Fibroblast of lung (primary cell): ENCODE measurements around the gene NUP155. TPM values are rescaled to one million over a fixed set of nuclear protein-coding genes. Genes with fewer than 3 reads are reported as not detected.
"Not testable (repeated sequence)": the region's sequence is repeated elsewhere in the genome, so short reads cannot be mapped to it uniquely, and the experiment has no call there.

Experiments
- DNase-seq, 2 donors: peaks; one replicate each; pipeline versions ENCODE4 v3.0.0 to v3.0.0-alpha.2; 2010; ENCODE audit warnings: low read depth in 2 of 2
- H2AFZ ChIP-seq: 2 replicates; pipeline ENCODE4 v1.5.1; 2012; ENCODE audit warnings: low read length, control low read depth, inconsistent platforms
- H3K27ac ChIP-seq: 2 replicates; pipeline ENCODE4 v1.5.1; 2011; ENCODE audit warnings: low read length, control low read depth; ENCODE audit not compliant: insufficient read depth
- H3K27me3 ChIP-seq: 2 replicates; pipeline ENCODE4 v1.5.1; 2011; ENCODE audit warnings: mild to moderate bottlenecking, low read length; ENCODE audit not compliant: control insufficient read depth, insufficient read depth
- H3K36me3 ChIP-seq: 2 replicates; pipeline ENCODE4 v1.5.1; 2011; ENCODE audit warnings: low read length; ENCODE audit not compliant: control insufficient read depth, insufficient read depth
- H3K4me1 ChIP-seq: 2 replicates; pipeline ENCODE4 v1.5.1; 2011; ENCODE audit warnings: low read length; ENCODE audit not compliant: control insufficient read depth, insufficient read depth; ENCODE audit errors: extremely low read depth
- H3K4me2 ChIP-seq: 2 replicates; pipeline ENCODE4 v1.5.1; 2011; ENCODE audit warnings: low read length, control low read depth; ENCODE audit not compliant: insufficient read depth; ENCODE audit errors: extremely low read depth
- H3K4me3 ChIP-seq, 4 experiments: fragments of 200-600 bp in 1 of 4; sonication (generic) in 1 of 4; replicated peaks in 1 of 4; 2 replicates each; pipeline ENCODE4 v1.5.1; 2011 to 2016; ENCODE audit warnings: low read length in 4 of 4, low read depth in 3 of 4, mild to moderate bottlenecking in 3 of 4, control low read depth in 2 of 4, inconsistent platforms in 1 of 4, mixed read lengths in 1 of 4; ENCODE audit not compliant: insufficient read depth in 1 of 4; ENCODE audit errors: control extremely low read depth in 1 of 4
- H3K79me2 ChIP-seq: 2 replicates; pipeline ENCODE4 v1.5.1; 2012; ENCODE audit warnings: mild to moderate bottlenecking, low read length, inconsistent platforms; ENCODE audit not compliant: control insufficient read depth, insufficient read depth
- H3K9ac ChIP-seq: 2 replicates; pipeline ENCODE4 v1.5.1; 2011; ENCODE audit warnings: mild to moderate bottlenecking, low read length, control low read depth; ENCODE audit not compliant: insufficient read depth
- H3K9me3 ChIP-seq: 2 replicates; pipeline ENCODE4 v1.5.1; 2012; ENCODE audit warnings: low read depth, low read length; ENCODE audit not compliant: control insufficient read depth, insufficient read depth
- H4K20me1 ChIP-seq: 2 replicates; pipeline ENCODE4 v1.5.1; 2011; ENCODE audit warnings: low read length; ENCODE audit not compliant: control insufficient read depth, insufficient read depth; ENCODE audit errors: extremely low read depth
- EZH2 ChIP-seq: IDR thresholded peaks from 2 replicates; pipeline ENCODE4 v1.5.1; 2012; ENCODE audit warnings: low read length, control low read depth, mild to moderate bottlenecking; ENCODE audit errors: missing control alignments
- polyA plus RNA-seq, 2 donors: library from polyadenylated mRNA; depleted of rRNA in 1 of 2; stranded (reverse) in 1 of 2; unstranded in 1 of 2; fragments of >200 nt; gene quantifications; 2 replicates each; pipeline ENCODE4 v1.2.1, GENCODE V29; 2011 to 2012; ENCODE audit warnings: missing spikeins in 1 of 2
- total RNA-seq: library from RNA; depleted of rRNA; stranded (reverse); fragments of >200 nt; gene quantifications from 2 replicates; pipeline ENCODE4 v1.2.1, GENCODE V29; 2014
- TF ChIP-seq, protein P1 (sequence below), 2 donors: IDR thresholded peaks in 1 of 2; conservative IDR thresholded peaks in 1 of 2; 1 replicate in 1 of 2; 2 replicates in 1 of 2; pipeline ENCODE4 v1.5.1; 2011 to 2012; ENCODE audit warnings: low read length in 2 of 2, control low read depth in 1 of 2, inconsistent platforms in 1 of 2, low read depth in 1 of 2, mild to moderate bottlenecking in 1 of 2

Gene NUP155
- total and polyA plus RNA-seq, 2 donors (not counting 1 experiment from before 2014, with no cell fraction given), result 16.6 to 26.3 TPM

DNA sequence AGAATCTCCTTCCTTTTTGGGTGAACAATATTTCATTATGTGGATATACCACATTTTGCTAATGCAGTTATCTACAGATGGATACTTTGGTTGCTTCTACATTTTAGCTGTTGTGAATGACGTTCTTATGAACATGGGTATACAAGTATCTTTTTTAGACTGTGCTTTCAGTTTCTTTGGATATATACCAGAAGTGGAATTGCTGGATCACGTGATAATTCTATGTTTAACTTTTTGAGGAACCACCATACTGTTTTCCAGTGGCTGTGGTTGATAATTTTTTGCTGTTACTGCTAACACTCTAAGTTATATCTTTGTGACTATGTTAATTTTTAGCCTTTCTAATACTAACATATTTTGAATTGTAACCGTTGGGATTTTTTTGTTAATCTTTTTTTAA, 20.7 kb upstream of the NUP155 start:
- TF ChIP-seq, protein P1, sequence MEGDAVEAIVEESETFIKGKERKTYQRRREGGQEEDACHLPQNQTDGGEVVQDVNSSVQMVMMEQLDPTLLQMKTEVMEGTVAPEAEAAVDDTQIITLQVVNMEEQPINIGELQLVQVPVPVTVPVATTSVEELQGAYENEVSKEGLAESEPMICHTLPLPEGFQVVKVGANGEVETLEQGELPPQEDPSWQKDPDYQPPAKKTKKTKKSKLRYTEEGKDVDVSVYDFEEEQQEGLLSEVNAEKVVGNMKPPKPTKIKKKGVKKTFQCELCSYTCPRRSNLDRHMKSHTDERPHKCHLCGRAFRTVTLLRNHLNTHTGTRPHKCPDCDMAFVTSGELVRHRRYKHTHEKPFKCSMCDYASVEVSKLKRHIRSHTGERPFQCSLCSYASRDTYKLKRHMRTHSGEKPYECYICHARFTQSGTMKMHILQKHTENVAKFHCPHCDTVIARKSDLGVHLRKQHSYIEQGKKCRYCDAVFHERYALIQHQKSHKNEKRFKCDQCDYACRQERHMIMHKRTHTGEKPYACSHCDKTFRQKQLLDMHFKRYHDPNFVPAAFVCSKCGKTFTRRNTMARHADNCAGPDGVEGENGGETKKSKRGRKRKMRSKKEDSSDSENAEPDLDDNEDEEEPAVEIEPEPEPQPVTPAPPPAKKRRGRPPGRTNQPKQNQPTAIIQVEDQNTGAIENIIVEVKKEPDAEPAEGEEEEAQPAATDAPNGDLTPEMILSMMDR (conservative IDR thresholded peaks at IDR 0.05 in 1 of 2, IDR thresholded peaks at IDR 0.05 in 1 of 2; ENCODE audit: low read depth in 1 of 2, low read length in 2 of 2), result no peak
- no peak for TF ChIP-seq EZH2
- no peak overlapping the region for H3K27ac ChIP-seq
- H3K4me3 ChIP-seq, result no peak overlapping the region
- no peak for DNase-seq
- no peak overlapping the region for H2AFZ ChIP-seq
- no peaks in the 10 kb centered on the region for H3K9me3 ChIP-seq
- H3K27me3 ChIP-seq, result no peaks in the 10 kb centered on the region
- no peak overlapping the region for H3K9ac ChIP-seq
- no peaks in the 10 kb centered on the region for H3K4me1 ChIP-seq
- no peaks in the 10 kb centered on the region for H3K36me3 ChIP-seq
- H4K20me1 ChIP-seq, result no peaks in the 10 kb centered on the region
- no peaks in the 10 kb centered on the region for H3K79me2 ChIP-seq
- no peak overlapping the region for H3K4me2 ChIP-seq

- TF ChIP-seq, protein P1 (conservative IDR thresholded peaks at IDR 0.05 in 1 of 2, IDR thresholded peaks at IDR 0.05 in 1 of 2; ENCODE audit: low read depth in 1 of 2, low read length in 2 of 2), result peak; percentile 44 to 60
- peak within 1 kb of the TSS; percentile 57 for H3K27ac ChIP-seq
- peak; percentile 92 to 93 for DNase-seq
- peak within 1 kb of the TSS; percentile 54 for H3K4me2 ChIP-seq
- not testable (repeated sequence) for H3K27me3 ChIP-seq, H3K4me1 ChIP-seq, H4K20me1 ChIP-seq, H3K9me3 ChIP-seq, H3K36me3 ChIP-seq, H3K79me2 ChIP-seq
- peak within 1 kb of the TSS; percentile 80 for H2AFZ ChIP-seq
- peak within 1 kb of the TSS; percentile 72 to 84 (median 80) for H3K4me3 ChIP-seq
- peak within 1 kb of the TSS; percentile 67 for H3K9ac ChIP-seq
Observed at GRCh38 chr5:37379100-37379628, 8.3 kb upstream of the NUP155 start, which contains the start of gene WDR70. TSS of gene WDR70 (plus strand) at chr5:37379318. CDS start at chr5:37379368, 50 bp downstream.

GRCh38 chr5:37378066-37378465, 7.2 kb upstream of the NUP155 start:
- H3K79me2 ChIP-seq, H3K4me1 ChIP-seq, H2AFZ ChIP-seq: not testable (repeated sequence)

More at GRCh38 chr5:37378066-37378465, 7.2 kb upstream of the NUP155 start:
- H3K9me3 ChIP-seq, H3K27me3 ChIP-seq, H4K20me1 ChIP-seq, H3K4me2 ChIP-seq, H3K27ac ChIP-seq, DNase-seq, H3K9ac ChIP-seq, H3K36me3 ChIP-seq, H3K4me3 ChIP-seq: not testable (repeated sequence)
